ENCODE measurements around the gene FOXP1.

DNA sequence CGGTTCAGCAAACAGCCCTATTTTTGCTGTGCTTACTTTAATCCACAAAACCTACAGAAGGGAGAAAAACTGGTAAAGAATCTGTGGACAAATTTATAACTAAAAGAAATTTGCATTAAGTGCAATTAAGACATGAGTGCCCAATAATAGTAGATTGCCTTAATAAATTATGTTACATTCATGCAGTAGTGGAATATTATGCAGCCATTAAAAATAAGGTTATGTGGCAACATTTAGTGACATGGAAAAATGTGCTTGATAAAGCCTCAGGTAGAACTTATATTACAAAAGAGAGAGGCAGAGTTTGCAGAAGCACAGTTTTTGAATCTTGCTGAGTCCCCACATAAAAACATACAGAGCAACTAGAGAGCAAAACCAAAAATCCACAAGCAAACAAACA lies 253.0 kb downstream of the FOXP1 start:
- TF ChIP-seq EZH2 (IDR thresholded peaks at IDR 0.05; ENCODE audit: insufficient read depth, poor library complexity, severe bottlenecking) (no peak), EZH2phosphoT487 (IDR thresholded peaks at IDR 0.05; ENCODE audit: insufficient read depth, low read depth) (no peak)
